K562 (cell line): ENCODE measurements around the gene FZD1. TPM values are rescaled to one million over a fixed set of nuclear protein-coding genes. Genes with fewer than 3 reads are reported as not detected.
A peak's percentile ranks its signal among the peaks of the same experiment; 100 is the strongest.

ENCODE experiments used
- ATAC-seq: fragments of 200-7000 bp; cut with Tn5 transposase; 3 replicates; pipeline ENCODE4 v1.9.1; 2020; ENCODE audit warnings: moderate library complexity
- BruUV-seq: library from RNA; stranded (reverse); fragments of 400-500 nt; replicated peaks from 2 replicates; lab custom pipeline; 2021; lab: Mats Ljungman, UMichigan
- CTCF ChIA-PET: fragments of 300-600 bp; formaldehyde crosslinking; extraction: SDS; loops from one replicate; lab custom pipeline; 2021; ENCODE audit warnings: low intra/inter-chr PET ratio; lab: Yijun Ruan, JAX
- POLR2A ChIA-PET: fragments of 300-600, 350-650 bp; sonication (Branson Sonifier 250); formaldehyde crosslinking; extraction: SDS; loops from one replicate; lab custom pipeline; 2021; ENCODE audit warnings: antibody characterized with exemption, inconsistent platforms; lab: Yijun Ruan, JAX
- DNase-seq, 4 experiments: peaks; one replicate each; pipeline versions ENCODE4 v3.0.0 to v3.0.0-alpha.2; 2011 to 2018; ENCODE audit warnings: low spot score in 3 of 4, mixed read lengths in 3 of 4; ENCODE audit errors: extremely low read depth in 1 of 4
- FAIRE-seq: peaks from 2 replicates; lab custom pipeline; 2011; peaks lifted over from hg19 to GRCh38; lab: Jason Lieb, UNC
- H2AFZ ChIP-seq: 2 replicates; pipeline ENCODE4 v1.6.0; 2011; ENCODE audit warnings: low read depth, low read length, control low read depth, inconsistent platforms
- H3K27ac ChIP-seq: fragments of 200-600 bp; 3 replicates; pipeline ENCODE4 v1.8.0; 2011; ENCODE audit warnings: low read depth, mild to moderate bottlenecking, control low read depth, inconsistent platforms, low read length, moderate library complexity, mixed read lengths; ENCODE audit errors: extremely low read depth
- H3K27me3 ChIP-seq, 2 experiments: fragments of 300-600 bp in 1 of 2; 2 replicates in 1 of 2; 3 replicates in 1 of 2; pipeline versions ENCODE4 v1.6.0 to v1.8.0; 2011; ENCODE audit warnings: inconsistent platforms in 2 of 2, low read length in 2 of 2, mild to moderate bottlenecking in 1 of 2, mixed read lengths in 1 of 2, moderate library complexity in 1 of 2; ENCODE audit not compliant: control insufficient read depth in 2 of 2, insufficient read depth in 2 of 2
- H3K36me3 ChIP-seq: fragments of 300-600 bp; 3 replicates; pipeline ENCODE4 v1.8.0; 2011; ENCODE audit warnings: mild to moderate bottlenecking, low read length, inconsistent platforms; ENCODE audit not compliant: control insufficient read depth, insufficient read depth
- H3K4me1 ChIP-seq, 2 experiments: fragments of 200-600 bp in 1 of 2; replicated peaks in 1 of 2; 2 replicates in 1 of 2; 3 replicates in 1 of 2; pipeline versions ENCODE4 v1.5.1 to v1.8.0; 2011; ENCODE audit warnings: inconsistent platforms in 2 of 2, low read length in 2 of 2, mild to moderate bottlenecking in 1 of 2, mixed read lengths in 1 of 2, moderate library complexity in 1 of 2; ENCODE audit not compliant: control insufficient read depth in 2 of 2, insufficient read depth in 2 of 2
- H3K4me2 ChIP-seq: 2 replicates; pipeline ENCODE4 v1.6.1; 2011; ENCODE audit warnings: low read length, control low read depth, inconsistent platforms, mixed read lengths; ENCODE audit not compliant: insufficient read depth
- H3K4me3 ChIP-seq: fragments of 200-600 bp; sonication (generic), shearing (Covaris generic); 2 replicates; pipeline ENCODE4 v1.5.1; 2016; ENCODE audit warnings: control low read depth, inconsistent platforms
- H3K79me2 ChIP-seq: fragments of 200-600 bp; 3 replicates; pipeline ENCODE4 v1.8.0; 2011; ENCODE audit warnings: low read length, inconsistent platforms; ENCODE audit not compliant: control insufficient read depth, insufficient read depth
- H3K9ac ChIP-seq, 2 experiments: 2 replicates each; pipeline versions ENCODE4 v1.6.0 to v1.6.1; 2011; ENCODE audit warnings: low read depth in 2 of 2, low read length in 2 of 2, control low read depth in 1 of 2, inconsistent platforms in 1 of 2, mild to moderate bottlenecking in 1 of 2, mixed read lengths in 1 of 2; ENCODE audit not compliant: insufficient read depth in 1 of 2
- H3K9me1 ChIP-seq: one replicate; pipeline ENCODE4 v1.6.0; 2011; ENCODE audit warnings: inconsistent platforms, mild to moderate bottlenecking, low read length, moderate library complexity; ENCODE audit not compliant: control insufficient read depth, insufficient read depth
- H3K9me3 ChIP-seq: replicated peaks from 2 replicates; pipeline ENCODE4 v1.5.1; 2011; ENCODE audit warnings: low read depth, low read length, inconsistent platforms; ENCODE audit not compliant: control insufficient read depth, insufficient read depth
- H4K20me1 ChIP-seq: replicated peaks from 2 replicates; pipeline ENCODE4 v1.6.1; 2011; ENCODE audit warnings: low read length, inconsistent platforms, mixed read lengths; ENCODE audit not compliant: control insufficient read depth, insufficient read depth
- ADNP ChIP-seq: fragments of 200-800 bp; sonication (Bioruptor generic); IDR thresholded peaks from 2 replicates; pipeline ENCODE4 v1.6.1; 2016; ENCODE audit warnings: missing genetic modification characterization, missing compliant biosample characterization
- ATF1 ChIP-seq, 2 experiments: fragments of 450-650 bp in 1 of 2; IDR thresholded peaks; 2 replicates each; pipeline ENCODE4 v1.6.1; 2016; ENCODE audit warnings: missing compliant biosample characterization in 1 of 2, missing genetic modification characterization in 1 of 2
- CBX2 ChIP-seq: fragments of 200-600 bp; sonication (generic); IDR thresholded peaks from one replicate; pipeline ENCODE4 v1.6.1; 2012; ENCODE audit warnings: mild to moderate bottlenecking, low read length, inconsistent platforms; ENCODE audit not compliant: insufficient read depth, poor library complexity, severe bottlenecking
- CBX3 ChIP-seq, 2 experiments: IDR thresholded peaks; 1 replicate in 1 of 2; 2 replicates in 1 of 2; pipeline ENCODE4 v1.6.1; 2012; ENCODE audit warnings: inconsistent platforms in 2 of 2, low read length in 2 of 2, borderline replicate concordance in 1 of 2, control low read depth in 1 of 2
- CREBBP ChIP-seq: IDR thresholded peaks from one replicate; pipeline ENCODE4 v1.6.1; 2012; ENCODE audit warnings: low read depth, mild to moderate bottlenecking, control low read depth, inconsistent platforms, low read length
- FIP1L1 ChIP-seq: fragments of 200-400 bp; formaldehyde crosslinking; IDR thresholded peaks from 2 replicates; pipeline ENCODE4 v1.6.1; 2018; ENCODE audit warnings: mild to moderate bottlenecking, low read depth, low read length; ENCODE audit not compliant: poor library complexity, severe bottlenecking
- FOS ChIP-seq: IDR thresholded peaks from 3 replicates; pipeline ENCODE4 v1.6.1; 2011; ENCODE audit not compliant: insufficient read length; ENCODE audit errors: extremely low read depth
- MEIS2 ChIP-seq: fragments of 450-650 bp; IDR thresholded peaks from 2 replicates; pipeline ENCODE4 v1.6.1; 2014; ENCODE audit warnings: mild to moderate bottlenecking; ENCODE audit not compliant: partially characterized antibody
- NEUROD1 ChIP-seq: fragments of 150-350 bp; IDR thresholded peaks from 2 replicates; pipeline ENCODE4 v1.6.1; 2014; ENCODE audit warnings: borderline replicate concordance, low read length, low read depth; ENCODE audit not compliant: partially characterized antibody
- PBX2 ChIP-seq, 2 experiments: IDR thresholded peaks in 1 of 2; conservative IDR thresholded peaks in 1 of 2; 2 replicates each; pipeline ENCODE4 v1.6.1; 2016; ENCODE audit warnings: low read depth in 2 of 2, mild to moderate bottlenecking in 1 of 2, missing compliant biosample characterization in 1 of 2, missing genetic modification characterization in 1 of 2, moderate library complexity in 1 of 2
- PKNOX1 ChIP-seq: fragments of 450-650 bp; IDR thresholded peaks from 2 replicates; pipeline ENCODE4 v1.6.1; 2016
- RBM15 ChIP-seq: fragments of 200-400 bp; formaldehyde crosslinking; IDR thresholded peaks from 2 replicates; pipeline ENCODE4 v1.6.1; 2018; ENCODE audit warnings: mild to moderate bottlenecking, low read length, moderate library complexity; ENCODE audit not compliant: insufficient read depth
- RFX1 ChIP-seq: fragments of 450-650 bp; IDR thresholded peaks from 2 replicates; pipeline ENCODE4 v1.6.1; 2016; ENCODE audit warnings: mild to moderate bottlenecking, moderate library complexity
- SMARCA4 ChIP-seq: fragments of 450-650 bp; IDR thresholded peaks from 2 replicates; pipeline ENCODE4 v1.6.1; 2016
- WGBS: fragments of 100-300 bp; shearing (Covaris generic); methylation state at CpG from one replicate; pipeline ENCODE4 v1.1.6; 2016; ENCODE audit warnings: low coverage, mixed read lengths; ENCODE audit not compliant: insufficient coverage; ENCODE audit errors: missing lambda C conversion rate; 5-methylcytosine and 5-hydroxymethylcytosine counted together
- in situ Hi-C: fragments of 300-500 bp; cut with MboI; formaldehyde crosslinking; loops from 4 replicates; pipeline ENCODE4 v1.15.0; 2018; ENCODE audit warnings: inconsistent platforms, mixed read lengths
- intact Hi-C: fragments of 100-400 bp; cut with micrococcal nuclease; formaldehyde crosslinking; loops from 2 replicates; pipeline ENCODE4 v1.14.2; 2022
- polyA plus RNA-seq, 8 experiments: library from polyadenylated mRNA; depleted of rRNA in 4 of 8; stranded (reverse) in 5 of 8; unstranded in 3 of 8; fragments of >200 nt; fragmentation: Nextera tagmentation in 2 of 8; fragmentation: Illumina TruSeq in 1 of 8; extraction: Ambion mirVana in 2 of 8; extraction: Trizol in 1 of 8; gene quantifications; 2 replicates each; pipeline versions ENCODE4 v1.2.1 to v1.2.3, GENCODE V29; 2011 to 2014; ENCODE audit warnings: inconsistent platforms in 1 of 8, missing spikeins in 1 of 8
- total RNA-seq, 7 experiments: library from RNA; depleted of rRNA in 6 of 7; stranded (reverse); fragments of >200 nt in 6 of 7; fragmentation: Illumina TruSeq in 2 of 7; extraction: Trizol in 2 of 7; gene quantifications; 2 replicates each; pipeline versions ENCODE4 v1.2.1 to v1.2.3, GENCODE V29; 2011 to 2021; ENCODE audit warnings: low replicate concordance in 1 of 7
- TF ChIP-seq, protein P1 (sequence below): fragments of 150-350 bp; IDR thresholded peaks from 2 replicates; pipeline ENCODE4 v1.6.1; 2014; ENCODE audit warnings: low read depth, mild to moderate bottlenecking, low read length, borderline replicate concordance

The FZD1 gene
- total and polyA plus RNA-seq, 9 of the 15 experiments (the other 6 are each of a cell fraction or from before 2014, with no cell fraction given), result 0.25 to 5.1 (median 1.8) TPM

GRCh38 chr7:91270372-91270771 lies 6.1 kb downstream of the FZD1 start:
- intact Hi-C loops, result no loop called here
- ChIA-PET CTCF (no interaction called here), POLR2A (no interaction called here)
- DNase-seq (no peak), FAIRE-seq (no peak), ATAC-seq (no peak)
- 57% methylated on average over 3 of the region's 3 CpGs for WGBS
- no peaks in the 10 kb centered on the region for H3K36me3 ChIP-seq
- H2AFZ ChIP-seq, result no peak overlapping the region
- H4K20me1 ChIP-seq, result no peaks in the 10 kb centered on the region
- in situ Hi-C loops, result no loop called here
- H3K27ac ChIP-seq, result no peak overlapping the region
- no peaks in the 10 kb centered on the region for H3K9me1 ChIP-seq
- peaks cover 5% of the 10 kb centered on the region; the same call in 1 of the 3 replicates for H3K79me2 ChIP-seq
- no peaks in the 10 kb centered on the region for H3K9me3 ChIP-seq
- BruUV-seq, result no TSS peak
- H3K4me2 ChIP-seq, result no peak overlapping the region
- H3K9ac ChIP-seq, result no peak overlapping the region
- H3K27me3 ChIP-seq, result no peaks in the 10 kb centered on the region
- no peak overlapping the region for H3K4me3 ChIP-seq
- peaks cover 0 to 22% of the 10 kb centered on the region in 2 experiments; a peak in 2 of 5 replicates for H3K4me1 ChIP-seq
- TF ChIP-seq ADNP (tag) (no peak), RBM15 (no peak), ATF1 (CRISPR knock-in tag; IDR thresholded peaks at IDR 0.05) (no peak), ATF1 (tag; IDR thresholded peaks at IDR 0.05) (no peak), CREBBP (no peak), RFX1 (no peak), PKNOX1 (peak; percentile 39; the same call in 1 of the 2 replicates), NEUROD1 (no peak), SMARCA4 (no peak), FIP1L1 (no peak), CBX2 (no peak), CBX3 (IDR thresholded peaks at IDR 0.05; ENCODE audit: borderline replicate concordance in 1 of 2, low read length in 2 of 2) (no peak), MEIS2 (peak; percentile 74), PBX2 (CRISPR knock-in tag; IDR thresholded peaks at IDR 0.05; ENCODE audit: low read depth) (no peak), PBX2 (tag; conservative IDR thresholded peaks at IDR 0.05; ENCODE audit: low read depth) (peak; percentile 50), FOS (no peak)
- TF ChIP-seq, protein P1, sequence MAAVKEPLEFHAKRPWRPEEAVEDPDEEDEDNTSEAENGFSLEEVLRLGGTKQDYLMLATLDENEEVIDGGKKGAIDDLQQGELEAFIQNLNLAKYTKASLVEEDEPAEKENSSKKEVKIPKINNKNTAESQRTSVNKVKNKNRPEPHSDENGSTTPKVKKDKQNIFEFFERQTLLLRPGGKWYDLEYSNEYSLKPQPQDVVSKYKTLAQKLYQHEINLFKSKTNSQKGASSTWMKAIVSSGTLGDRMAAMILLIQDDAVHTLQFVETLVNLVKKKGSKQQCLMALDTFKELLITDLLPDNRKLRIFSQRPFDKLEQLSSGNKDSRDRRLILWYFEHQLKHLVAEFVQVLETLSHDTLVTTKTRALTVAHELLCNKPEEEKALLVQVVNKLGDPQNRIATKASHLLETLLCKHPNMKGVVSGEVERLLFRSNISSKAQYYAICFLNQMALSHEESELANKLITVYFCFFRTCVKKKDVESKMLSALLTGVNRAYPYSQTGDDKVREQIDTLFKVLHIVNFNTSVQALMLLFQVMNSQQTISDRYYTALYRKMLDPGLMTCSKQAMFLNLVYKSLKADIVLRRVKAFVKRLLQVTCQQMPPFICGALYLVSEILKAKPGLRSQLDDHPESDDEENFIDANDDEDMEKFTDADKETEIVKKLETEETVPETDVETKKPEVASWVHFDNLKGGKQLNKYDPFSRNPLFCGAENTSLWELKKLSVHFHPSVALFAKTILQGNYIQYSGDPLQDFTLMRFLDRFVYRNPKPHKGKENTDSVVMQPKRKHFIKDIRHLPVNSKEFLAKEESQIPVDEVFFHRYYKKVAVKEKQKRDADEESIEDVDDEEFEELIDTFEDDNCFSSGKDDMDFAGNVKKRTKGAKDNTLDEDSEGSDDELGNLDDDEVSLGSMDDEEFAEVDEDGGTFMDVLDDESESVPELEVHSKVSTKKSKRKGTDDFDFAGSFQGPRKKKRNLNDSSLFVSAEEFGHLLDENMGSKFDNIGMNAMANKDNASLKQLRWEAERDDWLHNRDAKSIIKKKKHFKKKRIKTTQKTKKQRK, result no peak
